Glutamatergic neuron (in vitro differentiated cells): ENCODE data around the gene CDKN3. TPM values are rescaled to one million over a fixed set of nuclear protein-coding genes. Genes with fewer than 3 reads are reported as not detected.

ENCODE experiments used
- DNase-seq: peaks from one replicate; pipeline ENCODE4 v3.0.0; 2022
- H3K27ac Mint-ChIP-seq: one replicate; pipeline ENCODE4 v1.8.0; 2020; ENCODE audit warnings: mild to moderate bottlenecking, mixed read lengths, inconsistent platforms; ENCODE audit not compliant: unreplicated experiment
- H3K27me3 Mint-ChIP-seq: one replicate; pipeline ENCODE4 v1.8.0; 2020; ENCODE audit warnings: mild to moderate bottlenecking, moderate library complexity, mixed read lengths, inconsistent platforms; ENCODE audit not compliant: unreplicated experiment
- H3K36me3 Mint-ChIP-seq: one replicate; pipeline ENCODE4 v1.8.0; 2020; ENCODE audit warnings: mild to moderate bottlenecking, mixed read lengths, inconsistent platforms; ENCODE audit not compliant: unreplicated experiment
- H3K4me1 Mint-ChIP-seq: one replicate; pipeline ENCODE4 v1.8.0; 2020; ENCODE audit warnings: mild to moderate bottlenecking, low read depth, mixed read lengths, inconsistent platforms; ENCODE audit not compliant: unreplicated experiment
- H3K4me3 Mint-ChIP-seq: one replicate; pipeline ENCODE4 v1.8.0; 2020; ENCODE audit warnings: mild to moderate bottlenecking, mixed read lengths, inconsistent platforms; ENCODE audit not compliant: unreplicated experiment
- H3K9me3 Mint-ChIP-seq: one replicate; pipeline ENCODE4 v1.8.0; 2020; ENCODE audit warnings: mild to moderate bottlenecking, moderate library complexity, mixed read lengths, inconsistent platforms; ENCODE audit not compliant: unreplicated experiment
- CTCF ChIP-seq: fragments of 200-600 bp; sonication (generic); IDR thresholded peaks from one replicate; pipeline ENCODE4 v1.5.0; 2021; ENCODE audit not compliant: partially characterized antibody, unreplicated experiment
- total RNA-seq: library from RNA; stranded (reverse); fragmentation: NEBNext Ultra II Directional; extraction: Animal tissue kit (Norgen Biotek cat#: 25700); gene quantifications from one replicate; pipeline ENCODE4 v1.2.1, GENCODE V29; 2021; ENCODE audit not compliant: unreplicated experiment

Gene CDKN3
- total RNA-seq, 1 donor from 2014 or later = 4.4 TPM

- H3K36me3 Mint-ChIP-seq = peaks cover 5% of the 10 kb centered on the region
- peaks cover 2% of the 10 kb centered on the region for H3K9me3 Mint-ChIP-seq
- DNase-seq = no peak
- H3K27ac Mint-ChIP-seq = no peak overlapping the region
- H3K27me3 Mint-ChIP-seq = peaks cover 4% of the 10 kb centered on the region
- H3K4me3 Mint-ChIP-seq = no peak overlapping the region
- TF ChIP-seq CTCF = no peak
- H3K4me1 Mint-ChIP-seq = peaks cover 6% of the 10 kb centered on the region
Observed at GRCh38 chr14:54349713-54350112, 47.1 kb upstream of the CDKN3 start.

GRCh38 chr14:54350203-54350602 is 46.6 kb upstream of the CDKN3 start:
- DNase-seq = no peak
- H3K27ac Mint-ChIP-seq = no peak overlapping the region
- no peak overlapping the region for H3K4me3 Mint-ChIP-seq
- H3K36me3 Mint-ChIP-seq = peaks cover 6% of the 10 kb centered on the region
- H3K4me1 Mint-ChIP-seq = peaks cover 3% of the 10 kb centered on the region
- no peak for TF ChIP-seq CTCF
- peaks cover 2% of the 10 kb centered on the region for H3K9me3 Mint-ChIP-seq
- peaks cover 4% of the 10 kb centered on the region for H3K27me3 Mint-ChIP-seq

- Mint-ChIP-seq H3K27ac (no peak overlapping the region), H3K27me3 (peaks cover 4% of the 10 kb centered on the region), H3K4me1 (peaks cover 3% of the 10 kb centered on the region), H3K36me3 (peaks cover 6% of the 10 kb centered on the region), H3K9me3 (peaks cover 2% of the 10 kb centered on the region), H3K4me3 (no peak overlapping the region)
- DNase-seq = no peak
- TF ChIP-seq CTCF = no peak
Observed at GRCh38 chr14:54353266-54353665, 43.5 kb upstream of the CDKN3 start.

- no peak for DNase-seq
- Mint-ChIP-seq H3K4me1 (no peaks in the 10 kb centered on the region), H3K27ac (no peak overlapping the region), H3K27me3 (peaks cover 4% of the 10 kb centered on the region), H3K36me3 (peaks cover 6% of the 10 kb centered on the region), H3K4me3 (no peak overlapping the region), H3K9me3 (no peaks in the 10 kb centered on the region)
- TF ChIP-seq CTCF = no peak
Observed at GRCh38 chr14:54353694-54354093, 43.1 kb upstream of the CDKN3 start.

GRCh38 chr14:54354096-54354495 is 42.7 kb upstream of the CDKN3 start:
- no peak overlapping the region for H3K4me3 Mint-ChIP-seq
- H3K4me1 Mint-ChIP-seq = no peaks in the 10 kb centered on the region
- no peaks in the 10 kb centered on the region for H3K9me3 Mint-ChIP-seq
- TF ChIP-seq CTCF = no peak
- H3K36me3 Mint-ChIP-seq = peaks cover 6% of the 10 kb centered on the region
- peaks cover 4% of the 10 kb centered on the region for H3K27me3 Mint-ChIP-seq
- no peak overlapping the region for H3K27ac Mint-ChIP-seq
- DNase-seq = no peak
